ENCODE measurements around the gene ESYT2.

The ESYT2 gene

GRCh38 chr7:158802535-158803366 lies 26.6 kb downstream of the ESYT2 start:
- no peak for DNase-seq

- DNase-seq: no peak
Observed at GRCh38 chr7:158798741-158799140, 30.6 kb downstream of the ESYT2 start.

- no peak for DNase-seq
Observed at GRCh38 chr7:158796667-158797066, 32.6 kb downstream of the ESYT2 start.

GRCh38 chr7:158795272-158795671 lies 34.0 kb downstream of the ESYT2 start:
- DNase-seq: no peak

- no peak for DNase-seq
Observed at GRCh38 chr7:158791107-158791506, 38.2 kb downstream of the ESYT2 start.

- no peak for DNase-seq
Observed at GRCh38 chr7:158789842-158790241, 39.5 kb downstream of the ESYT2 start.

- DNase-seq: no peak
Observed at GRCh38 chr7:158786898-158787297, 42.4 kb downstream of the ESYT2 start.

- DNase-seq: no peak
Observed at GRCh38 chr7:158784270-158784669, 45.0 kb downstream of the ESYT2 start.

- DNase-seq: no peak
Observed at GRCh38 chr7:158783595-158783994, 45.7 kb downstream of the ESYT2 start.

GRCh38 chr7:158782761-158783401 lies 46.4 kb downstream of the ESYT2 start:
- no peak for DNase-seq

GRCh38 chr7:158781974-158782664 lies 47.2 kb downstream of the ESYT2 start:
- DNase-seq: no peak

GRCh38 chr7:158781217-158781973 lies 47.9 kb downstream of the ESYT2 start:
- DNase-seq: no peak

GRCh38 chr7:158779061-158780000 lies 50.0 kb downstream of the ESYT2 start:
- DNase-seq: no peak

- no peak for DNase-seq
Observed at GRCh38 chr7:158778471-158778870, 50.8 kb downstream of the ESYT2 start.

- DNase-seq: no peak
Observed at GRCh38 chr7:158777793-158778192, 51.5 kb downstream of the ESYT2 start.

GRCh38 chr7:158776474-158776873 lies 52.8 kb downstream of the ESYT2 start:
- DNase-seq: no peak

- DNase-seq: no peak
Observed at GRCh38 chr7:158774952-158775351, 54.4 kb downstream of the ESYT2 start.

- no peak for DNase-seq
Observed at GRCh38 chr7:158772916-158773315, 56.4 kb downstream of the ESYT2 start.

- DNase-seq: no peak
Observed at GRCh38 chr7:158771213-158771834, 58.0 kb downstream of the ESYT2 start.

GRCh38 chr7:158767707-158768106 lies 61.6 kb downstream of the ESYT2 start:
- DNase-seq: no peak

GRCh38 chr7:158766570-158767281 lies 62.6 kb downstream of the ESYT2 start:
- DNase-seq: no peak
